Activated T-helper 9 cell treated with anti-CD3 and anti-CD28 coated beads, Interleukin-2, amount 50 U/mL, for 16 hours (primary cell): ENCODE data around the gene AGFG1.

Experiments
- DNase-seq: peaks from one replicate; pipeline ENCODE4 v3.0.0-alpha.2; 2020; ENCODE audit warnings: low read depth

AGFG1 gene, protein sequence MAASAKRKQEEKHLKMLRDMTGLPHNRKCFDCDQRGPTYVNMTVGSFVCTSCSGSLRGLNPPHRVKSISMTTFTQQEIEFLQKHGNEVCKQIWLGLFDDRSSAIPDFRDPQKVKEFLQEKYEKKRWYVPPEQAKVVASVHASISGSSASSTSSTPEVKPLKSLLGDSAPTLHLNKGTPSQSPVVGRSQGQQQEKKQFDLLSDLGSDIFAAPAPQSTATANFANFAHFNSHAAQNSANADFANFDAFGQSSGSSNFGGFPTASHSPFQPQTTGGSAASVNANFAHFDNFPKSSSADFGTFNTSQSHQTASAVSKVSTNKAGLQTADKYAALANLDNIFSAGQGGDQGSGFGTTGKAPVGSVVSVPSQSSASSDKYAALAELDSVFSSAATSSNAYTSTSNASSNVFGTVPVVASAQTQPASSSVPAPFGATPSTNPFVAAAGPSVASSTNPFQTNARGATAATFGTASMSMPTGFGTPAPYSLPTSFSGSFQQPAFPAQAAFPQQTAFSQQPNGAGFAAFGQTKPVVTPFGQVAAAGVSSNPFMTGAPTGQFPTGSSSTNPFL

DNA sequence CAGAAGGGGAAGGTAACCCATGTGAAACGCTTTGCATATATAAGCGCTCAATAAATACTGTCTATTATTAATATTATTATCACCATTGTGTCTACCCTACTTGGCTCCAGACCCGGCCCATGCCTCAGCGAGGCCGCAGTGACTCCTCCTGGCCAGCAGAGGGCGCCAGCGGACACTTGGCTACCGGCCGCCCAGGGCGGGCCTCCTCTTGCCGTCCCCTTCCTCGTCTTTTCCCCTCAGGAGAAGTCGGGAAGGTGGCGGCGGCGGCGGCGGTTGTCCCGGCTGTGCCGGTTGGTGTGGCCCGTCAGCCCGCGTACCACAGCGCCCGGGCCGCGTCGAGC lies at the start of gene AGFG1:
TSS of gene AGFG1 (plus strand) at position 233 of the 341 bp plus-strand sequence. CDS start 266 bp downstream, outside the sequence.
- DNase-seq = peak; percentile 77

DNA sequence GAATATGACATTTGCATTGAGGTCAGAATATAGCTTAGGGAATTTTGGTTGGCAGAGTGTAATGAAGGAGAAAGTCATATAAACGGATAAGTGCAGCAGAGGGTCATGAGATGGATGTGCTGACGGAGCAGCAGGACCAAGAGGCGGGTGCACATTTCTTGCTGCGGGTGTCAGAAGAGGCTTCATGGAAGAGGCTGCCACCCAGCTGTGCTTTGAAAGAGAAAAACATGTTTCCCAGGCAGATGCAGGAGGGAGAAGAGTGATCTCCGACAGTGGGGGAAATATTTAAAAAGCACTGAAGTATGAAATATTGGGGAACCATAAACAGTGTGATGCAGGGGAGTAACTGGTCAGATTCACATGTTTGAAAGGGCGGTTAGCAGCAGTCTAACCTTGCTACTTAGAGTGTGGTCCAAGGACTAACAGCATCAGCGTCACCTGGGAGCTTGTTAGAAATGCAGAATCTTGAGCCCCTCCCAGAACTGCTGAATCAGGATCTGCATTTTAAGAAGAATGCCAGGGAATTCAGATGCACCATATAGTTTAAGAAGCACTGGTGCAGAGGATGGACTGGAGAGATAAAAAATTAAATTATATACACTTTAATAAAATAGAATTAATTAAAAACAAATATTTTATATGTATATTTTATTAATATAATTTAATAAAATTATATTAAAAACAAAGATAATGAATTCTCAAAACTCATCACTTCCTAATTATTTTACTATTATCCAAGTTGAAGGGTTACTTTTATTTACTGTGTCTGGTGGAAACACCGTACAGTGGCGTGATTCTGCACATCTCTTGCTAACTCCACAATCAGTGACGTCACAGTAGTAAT lies 48.1 kb upstream of the AGFG1 start:
- no peak for DNase-seq

DNA sequence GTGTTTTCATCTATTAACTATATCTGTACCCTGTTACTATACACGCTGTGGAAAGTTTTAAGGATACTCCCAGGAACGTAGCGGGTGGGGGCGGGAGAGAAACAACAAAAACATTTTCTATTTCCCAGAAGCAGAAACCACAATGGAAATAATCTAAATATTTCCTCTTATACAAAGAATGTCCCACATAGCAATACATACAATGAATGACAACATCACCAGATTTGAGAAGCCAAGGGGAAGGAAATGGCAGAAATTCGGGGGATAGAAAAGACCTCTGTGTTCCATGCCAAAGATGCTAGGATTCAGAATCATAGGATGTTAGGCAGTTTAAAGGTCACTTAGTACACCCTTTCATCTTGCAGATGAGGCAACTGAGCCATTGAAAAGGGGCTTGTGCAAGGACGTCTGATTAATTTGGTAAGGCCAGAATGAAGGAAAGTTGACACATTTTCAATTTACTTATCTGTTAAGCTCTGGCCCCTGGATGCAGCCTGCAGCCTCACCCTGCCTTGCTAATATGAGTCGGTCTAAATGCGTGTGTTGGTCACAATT lies 43.1 kb upstream of the AGFG1 start:
- no peak for DNase-seq

GRCh38 chr2:227430639-227431038 lies 41.3 kb upstream of the AGFG1 start:
- DNase-seq = no peak

DNA sequence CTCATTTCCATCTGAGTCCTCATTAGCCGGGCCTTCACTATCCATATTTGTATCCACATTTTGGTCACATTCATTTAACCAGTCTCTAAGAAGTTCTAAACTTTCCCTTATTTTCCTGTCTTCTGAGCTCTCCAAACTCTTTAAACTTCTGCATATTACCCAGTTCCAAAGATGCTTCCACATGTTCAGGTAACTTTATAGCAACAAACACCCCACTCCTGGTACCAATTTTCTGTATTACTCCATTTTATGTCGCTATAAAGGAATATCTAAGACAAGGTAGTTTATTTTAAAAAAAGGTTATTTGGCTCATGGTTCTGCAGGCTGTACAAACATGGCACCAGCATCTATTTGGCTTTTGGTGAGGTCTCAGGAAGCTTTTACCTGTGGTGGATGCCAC lies 38.8 kb upstream of the AGFG1 start:
- no peak for DNase-seq

DNA sequence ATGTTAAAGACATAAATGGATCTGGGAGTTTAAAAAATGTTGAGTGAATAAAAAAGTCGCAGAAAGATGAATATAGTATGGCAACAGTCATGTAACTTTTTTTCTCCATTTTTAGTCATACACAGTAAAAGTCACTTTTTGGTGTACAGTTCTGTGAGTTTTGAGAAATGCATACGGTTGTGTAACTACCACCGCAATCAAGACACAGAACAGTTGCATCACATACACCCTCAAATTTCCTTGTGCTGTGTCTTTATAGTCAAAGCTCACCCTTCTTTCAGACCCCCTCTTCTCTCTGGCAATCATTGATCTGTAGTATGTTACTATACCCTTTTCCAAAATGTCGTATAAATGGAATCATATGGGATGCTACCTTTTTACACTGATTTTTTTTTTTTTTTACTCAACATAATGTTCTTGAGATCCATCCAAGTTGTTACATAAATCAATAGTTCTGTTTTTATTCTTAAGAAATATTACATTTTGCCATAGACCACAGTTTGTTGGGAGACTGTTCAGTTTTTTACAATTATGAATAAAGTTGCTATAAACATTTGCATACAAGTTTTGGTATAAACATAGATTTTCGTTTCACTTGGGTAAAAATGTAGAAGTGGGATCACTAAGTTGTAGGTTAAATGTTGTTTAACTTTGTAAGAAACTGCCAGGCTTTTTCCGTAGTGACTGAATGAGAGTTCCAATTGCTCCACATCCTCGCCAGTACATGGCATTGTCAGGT lies 35.4 kb upstream of the AGFG1 start:
- no peak for DNase-seq

DNA sequence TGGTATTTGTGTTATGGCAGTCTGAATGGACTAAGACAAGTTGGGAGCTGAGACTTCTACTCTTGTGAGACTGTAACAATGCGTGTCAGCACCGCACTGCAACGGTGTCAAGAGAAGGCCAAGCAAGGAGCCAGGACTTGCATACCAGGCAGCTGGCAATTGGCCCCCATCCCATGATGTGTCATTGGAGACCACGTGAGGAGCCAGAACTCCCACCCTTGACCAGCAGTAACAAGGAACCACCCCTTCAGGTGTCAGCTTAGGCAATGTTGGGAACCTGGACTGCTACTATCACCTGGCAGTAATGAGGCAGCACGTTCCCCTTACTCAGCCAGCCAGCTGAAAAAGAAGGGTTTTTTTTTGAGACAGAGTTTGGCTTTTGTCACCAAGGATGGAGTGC lies 32.7 kb upstream of the AGFG1 start:
- no peak for DNase-seq

DNA sequence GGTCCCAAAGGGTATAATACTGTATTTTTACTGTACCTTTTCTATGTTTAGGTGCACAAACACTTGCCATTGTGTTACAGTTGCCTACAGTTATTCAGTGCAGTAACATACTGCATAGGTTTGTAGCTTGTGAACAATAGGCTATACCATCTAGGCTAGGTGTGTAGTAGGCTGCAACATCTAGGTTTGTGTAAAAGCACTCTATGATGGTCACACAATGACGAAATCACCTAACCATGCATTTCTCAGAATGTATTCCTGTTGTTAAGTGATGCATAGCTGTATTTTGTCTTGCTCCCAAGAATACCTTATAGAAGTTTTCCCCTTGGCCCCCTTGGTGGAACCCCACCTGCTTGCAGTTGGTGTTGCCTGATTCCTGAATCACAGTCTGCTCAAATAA lies 29.3 kb upstream of the AGFG1 start:
- DNase-seq = no peak

DNA sequence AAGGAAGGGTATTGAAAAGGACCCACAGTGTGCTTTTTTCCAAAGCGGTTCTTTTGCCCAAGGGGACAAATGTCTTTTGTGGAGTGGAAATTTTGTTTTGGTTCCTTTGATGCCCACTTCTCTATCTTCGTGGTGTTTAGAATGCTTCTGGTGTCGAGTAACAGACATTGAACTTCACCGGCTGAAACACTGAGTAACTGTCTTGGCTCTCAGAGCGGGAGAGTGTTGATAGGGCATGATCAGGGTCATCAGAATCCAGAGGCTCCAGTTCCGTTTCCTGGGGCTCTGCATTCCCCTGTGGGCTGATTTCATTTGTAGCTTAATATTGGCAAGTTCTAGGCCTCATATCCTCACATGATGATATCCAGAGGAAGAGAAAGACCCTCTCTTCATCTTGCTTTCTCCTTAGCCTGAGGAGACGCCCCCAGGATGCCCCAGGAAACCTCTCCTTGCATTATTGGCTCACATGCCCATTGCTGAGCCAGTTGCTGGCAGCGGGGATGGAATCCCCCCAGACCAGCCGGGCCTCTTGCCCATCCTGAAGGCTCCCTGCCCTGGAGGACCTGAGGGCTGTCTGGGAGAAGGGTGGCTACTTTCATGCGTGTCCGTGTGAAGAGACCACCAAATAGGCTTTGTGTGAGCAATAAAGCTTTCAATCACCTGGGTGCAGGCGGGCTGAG lies 27.9 kb upstream of the AGFG1 start:
- DNase-seq = no peak

DNA sequence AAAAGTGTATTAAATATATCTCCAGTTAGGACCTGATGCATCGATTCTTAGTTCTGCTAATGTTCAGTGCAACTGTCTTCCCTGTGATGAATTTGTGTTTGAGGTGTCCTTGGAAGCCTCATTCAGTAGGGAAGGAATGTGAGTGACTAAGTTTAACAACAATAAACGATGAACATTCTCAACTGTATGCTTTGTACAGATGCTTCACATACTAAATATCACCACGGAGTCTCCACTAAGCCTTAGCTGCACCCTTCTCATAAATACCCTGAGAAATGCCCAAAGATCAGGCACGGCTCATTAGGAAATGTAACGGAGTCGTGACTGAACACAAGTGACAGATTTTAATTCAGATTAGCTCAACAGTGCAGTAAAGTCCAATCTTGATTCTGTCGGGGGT lies 24.4 kb upstream of the AGFG1 start:
- DNase-seq = no peak

DNA sequence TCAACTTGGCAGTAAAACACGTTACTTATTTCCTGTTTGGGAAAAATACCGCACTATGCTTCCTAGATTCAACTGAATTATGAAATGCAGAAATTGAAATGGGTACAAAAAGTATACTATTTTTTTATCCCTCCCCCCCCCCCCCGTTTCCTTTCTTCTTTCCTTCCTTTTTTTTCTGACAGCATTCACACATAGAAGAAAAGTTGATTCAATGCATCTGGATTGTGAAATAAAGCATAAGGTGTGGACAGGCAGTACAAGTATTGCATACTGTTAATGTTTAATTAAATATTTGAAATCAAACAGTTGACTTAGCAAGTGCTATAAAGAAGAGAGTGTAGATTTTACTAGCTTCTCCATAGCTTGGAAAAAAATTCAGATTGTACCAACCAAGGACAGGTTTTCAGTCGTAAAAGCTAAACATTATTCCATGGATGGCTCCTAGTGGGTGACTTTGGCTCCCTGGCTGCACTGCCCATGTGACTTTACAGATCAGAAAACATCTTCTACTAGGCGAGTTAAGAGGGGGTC lies 21.6 kb upstream of the AGFG1 start:
- DNase-seq = no peak

DNA sequence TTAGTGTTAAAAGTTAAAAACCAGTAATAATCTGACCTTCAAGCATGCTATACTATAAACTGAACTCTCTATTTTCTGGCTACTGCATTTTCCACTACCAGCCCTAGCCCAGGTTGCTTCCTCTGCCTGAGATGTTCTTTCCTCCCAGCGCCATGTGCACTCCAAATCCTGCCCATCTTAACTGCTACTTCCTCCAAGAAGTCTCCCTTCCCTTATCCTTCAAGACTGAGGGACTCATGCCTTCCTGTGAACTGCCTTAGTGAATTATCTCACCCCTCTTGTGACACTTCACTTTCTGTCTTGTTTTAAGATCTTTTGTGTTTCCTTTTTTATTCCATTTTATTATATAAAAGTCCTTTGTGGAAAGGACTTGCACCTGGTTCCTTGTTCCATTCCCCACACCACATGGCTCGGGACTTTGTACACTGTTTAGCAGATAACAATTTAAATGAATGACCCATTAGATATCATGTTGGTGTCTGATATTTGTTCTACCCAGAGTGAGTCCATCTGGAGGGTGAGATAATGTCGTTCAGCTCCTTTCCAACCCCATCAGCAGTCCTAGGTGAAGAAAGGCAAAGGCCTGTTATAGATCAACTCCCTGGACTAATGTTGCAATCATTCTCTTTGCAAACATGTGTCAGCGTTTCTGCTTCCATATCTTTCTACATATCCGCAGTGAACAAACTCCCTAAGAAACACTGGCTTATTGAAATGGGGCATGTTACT lies 20.9 kb upstream of the AGFG1 start:
- no peak for DNase-seq

- DNase-seq = no peak
These were observed 20.3 kb upstream of the AGFG1 start for GRCh38 chr2:227451655-227451992.

- DNase-seq = no peak
These were observed 18.1 kb upstream of the AGFG1 start for GRCh38 chr2:227453810-227454209.

- DNase-seq = no peak
These were observed 17.6 kb upstream of the AGFG1 start for GRCh38 chr2:227454323-227454860.

GRCh38 chr2:227455200-227455599 lies 16.8 kb upstream of the AGFG1 start:
- no peak for DNase-seq

GRCh38 chr2:227456102-227456501 lies 15.9 kb upstream of the AGFG1 start:
- DNase-seq = no peak

- DNase-seq = no peak
These were observed 15.2 kb upstream of the AGFG1 start for GRCh38 chr2:227456772-227457171.

GRCh38 chr2:227460070-227460485 lies 11.9 kb upstream of the AGFG1 start:
- peak; percentile 60 for DNase-seq

DNA sequence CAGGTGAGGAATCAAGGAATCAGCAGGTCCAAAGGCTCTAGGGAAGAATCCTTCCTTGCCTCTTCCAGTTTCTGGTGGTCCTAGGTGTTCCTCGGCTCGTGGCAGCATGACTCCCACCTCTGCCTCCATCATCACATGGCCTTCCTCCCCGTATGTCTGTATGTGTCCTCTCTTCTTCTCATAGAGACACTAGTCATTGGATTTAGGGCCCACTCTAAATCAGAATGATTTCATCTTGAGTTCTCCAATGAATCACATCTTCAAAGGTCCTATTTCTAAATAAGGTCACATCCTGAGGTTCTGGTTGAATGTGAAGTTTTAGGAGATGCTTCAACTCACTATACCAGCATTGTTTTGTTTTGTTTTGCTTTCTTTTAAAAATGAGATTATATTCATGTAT lies 11.1 kb upstream of the AGFG1 start:
- no peak for DNase-seq
